GM10266 (cell line): ENCODE results near the gene CCNB1.

Experiments
- DNase-seq: peaks from one replicate; pipeline ENCODE4 v3.0.0; 2012; ENCODE audit errors: extremely low spot score
- CTCF ChIP-seq: IDR thresholded peaks from 2 replicates; pipeline ENCODE4 v1.5.1; 2012; ENCODE audit warnings: mild to moderate bottlenecking, low read depth; ENCODE audit not compliant: control insufficient read depth, insufficient read depth; ENCODE audit errors: missing control alignments

CCNB1 gene

GRCh38 chr5:69225860-69226259, 58.9 kb downstream of the CCNB1 start:
- no peak for DNase-seq
- TF ChIP-seq CTCF: no peak
